SHP77 (cell line): ENCODE data around the gene CHAF1A.

Experiments
- DNase-seq, 2 experiments: peaks; one replicate each; lab custom pipeline; 2025; lab: John Stamatoyannopoulos, UW

Gene CHAF1A

DNA sequence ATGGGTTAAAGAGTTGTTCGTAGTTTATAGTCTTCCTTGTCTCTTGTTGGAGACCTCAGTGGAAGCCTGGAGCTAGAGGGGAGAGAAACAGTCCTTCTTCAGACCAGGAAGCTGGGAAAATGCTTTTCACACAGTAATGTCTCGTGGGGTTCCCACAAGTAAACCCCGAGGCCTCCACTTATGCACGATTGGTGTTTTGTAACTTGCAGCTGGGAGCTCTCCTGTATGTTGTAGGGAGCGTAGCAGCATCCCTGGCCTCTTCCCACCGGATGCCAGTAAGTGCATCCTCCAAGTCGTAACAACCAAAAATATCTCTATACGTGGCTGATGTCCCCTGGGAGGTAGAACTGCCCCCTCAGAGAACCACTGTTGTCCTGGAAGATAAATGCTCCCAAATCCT is 3.5 kb downstream of the CHAF1A start:
- no peak for DNase-seq

DNA sequence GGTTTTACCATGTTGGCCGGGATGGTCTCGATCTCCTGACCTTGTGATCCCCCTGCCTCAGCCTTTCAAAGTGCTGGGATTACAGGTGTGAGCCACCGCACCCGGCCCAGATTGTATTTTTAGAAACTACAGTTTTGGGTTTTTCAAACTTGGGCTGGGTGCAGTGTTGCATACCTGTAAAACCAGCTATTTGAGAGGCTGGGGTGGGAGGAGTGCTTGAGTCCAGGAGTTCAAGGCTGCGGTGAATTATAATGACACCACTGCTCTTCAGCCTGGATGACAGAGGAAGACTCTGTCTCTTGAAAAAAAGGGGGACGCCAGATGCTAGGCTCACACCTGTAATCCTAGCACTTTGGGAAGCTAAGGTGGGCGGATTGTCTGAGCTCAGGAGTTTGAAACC is 4.2 kb downstream of the CHAF1A start:
- no peak for DNase-seq

DNA sequence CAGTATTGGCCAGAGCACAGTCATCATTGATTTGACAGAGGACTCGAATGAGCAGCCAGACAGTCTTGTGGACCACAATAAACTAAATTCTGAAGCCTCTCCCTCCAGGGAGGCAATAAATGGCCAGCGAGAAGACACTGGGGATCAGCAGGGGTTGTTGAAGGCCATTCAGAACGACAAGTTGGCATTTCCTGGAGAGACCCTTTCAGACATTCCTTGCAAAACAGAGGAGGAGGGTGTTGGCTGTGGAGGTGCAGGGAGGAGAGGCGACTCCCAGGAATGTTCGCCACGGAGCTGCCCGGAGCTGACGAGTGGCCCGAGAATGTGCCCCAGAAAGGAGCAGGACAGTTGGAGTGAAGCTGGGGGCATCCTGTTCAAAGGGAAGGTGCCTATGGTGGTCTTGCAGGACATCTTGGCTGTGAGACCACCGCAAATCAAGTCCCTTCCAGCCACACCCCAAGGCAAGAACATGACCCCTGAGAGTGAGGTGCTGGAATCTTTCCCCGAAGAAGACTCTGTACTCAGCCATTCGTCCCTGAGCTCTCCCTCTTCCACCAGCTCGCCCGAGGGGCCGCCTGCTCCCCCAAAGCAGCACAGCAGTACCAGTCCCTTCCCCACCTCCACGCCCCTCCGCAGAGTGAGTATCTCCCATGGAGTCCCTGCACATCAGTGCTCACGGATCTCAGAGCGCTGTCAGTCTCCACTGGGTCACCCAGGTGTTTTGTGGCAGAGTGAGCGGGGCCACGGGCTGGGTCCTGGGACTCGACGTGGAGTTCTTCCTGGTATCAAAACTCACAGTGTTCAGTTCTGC is 6.9 kb downstream of the CHAF1A start:
- DNase-seq = no peak

DNA sequence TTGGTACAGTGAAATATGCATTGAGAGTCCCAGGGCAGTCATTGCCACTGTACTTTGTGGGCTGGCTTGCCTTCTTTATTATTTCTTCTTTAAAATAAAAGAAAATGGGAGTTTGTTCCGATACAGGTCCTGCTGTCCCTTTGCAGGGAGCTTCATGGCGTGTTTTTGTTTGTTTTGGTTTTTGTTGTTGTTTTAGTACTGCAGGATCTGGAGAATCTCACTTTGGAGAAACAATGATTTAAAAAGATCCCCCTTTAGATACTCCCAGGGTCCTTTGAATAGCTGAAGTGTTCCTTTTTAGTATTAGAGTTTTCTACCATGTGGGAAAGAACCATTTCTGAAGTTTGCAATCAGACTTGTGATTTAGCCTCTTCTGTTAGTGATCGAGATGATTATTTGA is 11.1 kb downstream of the CHAF1A start:
- no peak for DNase-seq

DNA sequence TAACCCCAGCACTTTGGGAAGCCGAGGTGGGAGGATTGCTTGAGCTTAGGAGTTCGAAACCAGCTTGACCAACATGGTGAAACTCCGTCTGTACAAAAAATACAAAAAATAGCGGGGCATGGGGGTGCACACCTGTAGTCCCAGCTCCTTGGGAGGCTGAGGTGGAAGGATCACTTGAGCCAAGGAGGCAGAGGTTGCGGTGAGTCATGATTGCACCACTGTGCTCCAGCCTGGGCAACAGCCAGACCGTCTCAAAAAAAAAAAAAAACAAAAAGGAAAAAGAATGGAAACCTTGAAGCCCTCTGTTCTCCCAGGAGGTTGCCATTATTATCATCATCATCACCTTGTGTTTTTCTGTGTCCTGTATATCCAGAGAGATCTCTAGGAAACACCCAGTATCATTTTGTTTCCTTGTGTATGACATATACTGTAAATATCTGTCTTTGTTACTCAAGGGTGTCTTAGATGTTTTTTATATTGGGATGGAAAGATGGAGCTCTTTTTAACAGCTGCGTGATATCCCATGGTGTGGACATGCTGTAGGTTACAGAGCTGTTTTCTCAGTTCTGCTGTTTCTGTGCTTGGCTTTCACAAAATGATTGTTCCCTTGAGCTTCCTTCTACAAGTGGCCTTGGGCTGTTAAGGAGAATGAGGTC is 11.8 kb downstream of the CHAF1A start:
- DNase-seq = no peak

DNA sequence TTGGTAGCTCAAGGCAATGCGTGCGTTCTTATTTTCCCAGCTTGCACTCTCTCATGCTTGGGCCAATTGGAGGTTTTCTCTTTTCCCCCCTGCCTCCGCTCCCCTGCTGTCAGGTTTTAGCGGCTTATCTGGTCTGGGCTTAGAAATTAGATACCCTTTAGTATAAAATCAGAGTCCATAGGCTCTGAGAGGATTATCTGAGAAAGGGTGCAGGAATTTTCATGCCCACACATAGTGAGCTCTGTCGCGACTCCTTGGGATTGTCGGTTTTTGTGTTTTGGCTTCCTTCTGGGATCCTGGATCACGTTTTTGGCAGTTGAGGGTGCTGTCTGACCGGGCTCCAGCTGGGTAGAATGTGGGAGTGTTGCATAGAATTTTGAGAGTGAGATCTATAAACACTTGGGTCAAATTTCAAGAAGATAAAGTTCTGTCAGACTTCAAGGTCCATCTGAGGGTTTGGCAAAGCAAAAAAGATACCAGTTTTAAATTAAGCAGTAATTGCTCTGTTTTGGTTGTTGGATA is 12.4 kb downstream of the CHAF1A start:
- no peak for DNase-seq

DNA sequence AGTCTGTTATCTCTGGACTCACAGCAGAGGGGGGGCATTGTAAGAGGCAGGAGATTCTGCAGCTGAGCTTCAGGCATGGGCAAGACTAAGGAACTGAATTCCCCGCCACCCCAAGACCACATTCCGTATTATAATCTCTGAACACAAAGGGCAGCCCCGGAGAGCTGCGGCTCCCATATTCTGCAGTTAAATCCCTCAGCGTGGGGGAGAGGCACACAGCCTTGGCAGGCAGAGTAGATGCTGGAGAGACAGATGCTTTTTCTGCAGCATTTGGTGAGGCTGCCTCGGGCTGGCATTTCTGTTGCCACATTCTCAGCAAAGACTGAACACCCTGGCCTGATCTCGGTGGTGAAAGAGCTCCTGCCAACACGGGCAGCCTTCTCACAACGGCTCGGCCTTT is 12.9 kb downstream of the CHAF1A start:
- DNase-seq = no peak

DNA sequence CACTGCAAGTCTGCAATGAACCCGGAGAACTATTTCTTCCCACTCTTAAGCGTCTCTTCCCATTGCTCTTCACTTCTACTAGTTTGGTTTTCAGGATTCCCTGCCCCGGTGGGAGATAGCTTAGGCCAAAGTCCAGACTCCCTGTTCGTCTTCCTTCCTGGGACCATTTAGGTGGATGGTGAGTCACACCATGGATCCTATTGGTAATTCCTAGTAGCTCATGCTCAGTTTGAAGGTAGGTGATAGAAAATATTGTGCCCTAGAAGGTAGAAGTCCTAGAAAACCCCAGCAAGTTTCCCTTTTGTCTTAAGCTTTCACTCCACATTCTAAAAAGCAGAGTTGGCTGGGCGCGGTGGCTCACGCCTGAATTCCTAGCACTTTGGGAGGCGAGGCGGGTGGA is 13.8 kb downstream of the CHAF1A start:
- DNase-seq = no peak

DNA sequence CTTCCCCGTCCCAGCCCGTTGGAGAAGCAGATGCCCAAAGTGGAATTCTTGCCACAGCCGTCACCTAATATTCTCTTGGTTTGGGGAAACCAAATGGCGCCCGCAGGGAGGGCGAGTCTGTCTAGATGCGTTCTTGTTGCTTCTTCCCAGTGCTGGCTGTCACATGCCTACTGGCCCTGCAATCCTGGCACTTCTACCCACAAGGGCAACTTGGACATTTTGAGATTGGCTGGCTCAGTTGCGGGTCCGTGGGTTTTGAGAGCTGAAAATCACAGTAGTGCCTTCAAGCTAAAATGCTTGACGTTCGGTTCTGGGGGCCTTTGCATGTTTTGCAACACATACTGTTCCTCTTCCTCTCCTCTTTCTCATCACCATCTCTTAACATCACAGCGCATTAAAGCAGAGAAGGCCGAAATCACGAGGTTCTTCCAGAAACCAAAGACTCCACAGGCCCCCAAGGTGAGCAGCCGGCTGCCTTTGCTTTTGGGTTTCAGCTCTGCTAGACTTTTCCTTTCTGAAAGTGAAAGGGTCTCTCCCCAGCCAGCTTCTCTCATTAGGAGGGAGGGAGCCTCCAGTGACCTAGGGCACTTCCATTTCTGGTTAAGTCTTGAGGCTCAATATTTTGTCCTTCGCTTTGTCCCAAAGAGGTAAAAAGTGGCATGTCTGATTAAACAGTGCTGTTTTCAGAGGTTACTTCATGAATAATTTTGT is 21.1 kb downstream of the CHAF1A start:
- DNase-seq = no peak

DNA sequence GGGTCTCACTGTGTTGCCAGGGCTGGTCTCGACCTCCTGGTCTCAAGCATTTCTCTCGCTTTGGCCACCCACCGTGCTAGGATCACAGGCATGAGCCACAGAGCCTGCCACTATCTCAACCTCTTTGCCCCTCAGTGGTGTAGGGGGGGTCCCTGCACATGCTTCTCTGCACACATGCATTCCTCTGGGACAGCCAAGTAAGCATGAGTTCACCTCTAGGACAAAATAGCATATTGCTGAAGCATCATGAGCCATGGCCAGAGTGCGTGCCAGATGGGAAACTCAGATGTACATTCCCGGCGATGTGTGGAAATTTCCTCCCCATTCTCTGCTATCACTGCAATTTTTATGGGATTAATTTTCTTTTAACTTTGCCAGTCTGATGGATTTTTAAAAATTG is 23.1 kb downstream of the CHAF1A start:
- DNase-seq = no peak

DNA sequence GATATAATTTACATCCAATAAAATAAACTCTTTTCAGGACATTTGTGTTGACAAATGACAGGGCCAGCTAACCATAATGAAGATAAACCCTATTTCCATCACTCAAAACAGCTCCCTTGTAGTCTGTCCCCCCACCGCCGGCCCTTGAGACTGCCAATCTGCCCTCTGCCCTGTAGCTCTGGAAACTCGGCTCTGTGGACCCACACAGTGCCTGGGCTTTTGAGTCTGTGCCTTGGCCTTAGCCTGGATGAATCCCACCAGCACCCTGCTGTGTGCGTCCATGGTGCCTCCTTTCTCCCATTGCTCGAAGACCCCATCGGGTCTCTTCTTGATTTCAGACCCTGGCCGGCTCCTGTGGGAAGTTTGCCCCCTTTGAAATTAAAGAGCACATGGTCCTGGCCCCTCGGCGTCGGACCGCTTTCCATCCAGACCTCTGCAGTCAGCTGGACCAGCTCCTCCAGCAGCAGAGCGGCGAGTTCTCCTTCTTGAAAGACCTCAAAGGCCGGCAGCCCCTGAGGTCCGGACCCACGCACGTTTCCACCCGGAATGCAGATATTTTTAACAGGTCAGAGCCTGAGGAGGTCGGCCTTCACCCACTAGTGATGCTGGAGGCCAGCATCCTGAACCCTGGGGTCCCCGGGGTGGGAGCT is 26.0 kb downstream of the CHAF1A start:
- DNase-seq = no peak

DNA sequence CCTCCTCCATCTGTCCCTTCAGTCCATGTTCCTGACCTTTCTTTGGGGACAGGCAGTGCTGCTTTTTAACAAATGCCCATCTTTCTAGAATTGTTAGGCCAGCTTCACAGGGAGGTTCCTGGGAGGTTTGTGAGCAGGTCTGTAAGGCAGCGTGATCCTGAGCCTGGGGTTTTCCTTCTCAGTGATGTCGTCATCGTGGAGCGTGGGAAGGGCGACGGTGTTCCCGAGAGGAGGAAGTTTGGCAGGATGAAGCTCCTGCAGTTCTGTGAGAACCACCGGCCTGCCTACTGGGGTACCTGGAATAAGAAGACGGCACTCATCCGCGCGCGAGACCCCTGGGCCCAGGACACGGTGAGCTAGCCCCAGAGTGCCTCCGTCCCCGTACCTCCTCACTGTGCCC is 26.8 kb downstream of the CHAF1A start:
- DNase-seq = no peak

DNA sequence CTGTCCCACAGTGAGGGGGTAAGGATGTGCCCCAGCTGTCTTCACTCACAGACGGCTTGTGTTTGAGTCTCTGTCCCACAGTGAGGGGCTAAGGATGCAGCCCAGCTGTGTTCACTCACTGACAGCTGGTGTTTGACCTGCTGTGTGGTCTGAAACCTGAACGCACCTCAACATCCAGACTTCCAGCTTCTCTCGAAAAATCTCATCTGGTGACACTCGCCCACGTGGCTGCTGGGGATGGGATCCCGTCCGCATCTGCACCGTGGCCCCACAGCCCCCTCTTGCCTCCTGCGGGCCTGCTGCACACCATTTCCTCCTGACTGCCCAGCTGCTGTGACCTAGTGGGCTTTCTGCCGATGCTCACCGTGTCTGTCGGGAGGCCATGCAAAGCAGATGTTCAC is 27.3 kb downstream of the CHAF1A start:
- DNase-seq = no peak

DNA sequence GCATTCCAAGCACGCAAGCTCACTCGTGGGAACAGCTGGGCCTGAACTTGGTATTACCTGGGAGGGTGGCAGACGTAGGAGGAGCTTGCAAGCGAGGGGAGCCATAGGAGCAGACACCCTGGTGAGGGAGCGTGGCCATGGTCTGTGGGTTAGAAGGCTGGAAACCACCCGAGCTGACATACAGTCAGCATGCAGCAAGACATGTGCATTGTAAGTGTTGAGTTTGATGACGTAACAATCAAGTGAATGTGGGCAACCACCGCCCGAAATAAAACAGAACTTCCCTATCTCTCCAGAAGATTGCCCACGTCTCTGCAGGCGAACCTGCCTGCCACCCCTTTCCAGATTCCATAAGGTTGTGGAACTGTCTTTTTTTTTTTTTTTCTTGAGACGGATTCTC is 28.3 kb downstream of the CHAF1A start:
- no peak for DNase-seq

DNA sequence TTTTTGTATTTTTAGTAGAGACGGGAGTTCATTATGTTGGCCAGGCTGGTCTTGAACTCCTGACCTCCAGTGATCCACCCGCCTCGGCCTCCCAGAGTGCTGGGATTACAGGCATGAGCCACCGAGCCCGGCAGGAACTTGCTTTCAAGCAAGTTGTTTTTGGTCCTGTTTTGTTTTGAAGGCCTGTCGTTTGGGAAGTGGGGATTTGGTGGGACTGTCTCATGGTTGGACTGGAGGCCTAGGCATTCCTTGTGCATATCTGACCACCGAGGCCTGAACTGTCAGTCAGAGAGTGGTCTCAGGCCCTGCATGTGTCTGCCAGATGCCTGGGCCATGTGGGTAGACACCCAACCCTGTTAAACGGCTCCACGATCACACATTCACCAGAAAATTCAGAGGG is 28.9 kb downstream of the CHAF1A start:
- no peak for DNase-seq

DNA sequence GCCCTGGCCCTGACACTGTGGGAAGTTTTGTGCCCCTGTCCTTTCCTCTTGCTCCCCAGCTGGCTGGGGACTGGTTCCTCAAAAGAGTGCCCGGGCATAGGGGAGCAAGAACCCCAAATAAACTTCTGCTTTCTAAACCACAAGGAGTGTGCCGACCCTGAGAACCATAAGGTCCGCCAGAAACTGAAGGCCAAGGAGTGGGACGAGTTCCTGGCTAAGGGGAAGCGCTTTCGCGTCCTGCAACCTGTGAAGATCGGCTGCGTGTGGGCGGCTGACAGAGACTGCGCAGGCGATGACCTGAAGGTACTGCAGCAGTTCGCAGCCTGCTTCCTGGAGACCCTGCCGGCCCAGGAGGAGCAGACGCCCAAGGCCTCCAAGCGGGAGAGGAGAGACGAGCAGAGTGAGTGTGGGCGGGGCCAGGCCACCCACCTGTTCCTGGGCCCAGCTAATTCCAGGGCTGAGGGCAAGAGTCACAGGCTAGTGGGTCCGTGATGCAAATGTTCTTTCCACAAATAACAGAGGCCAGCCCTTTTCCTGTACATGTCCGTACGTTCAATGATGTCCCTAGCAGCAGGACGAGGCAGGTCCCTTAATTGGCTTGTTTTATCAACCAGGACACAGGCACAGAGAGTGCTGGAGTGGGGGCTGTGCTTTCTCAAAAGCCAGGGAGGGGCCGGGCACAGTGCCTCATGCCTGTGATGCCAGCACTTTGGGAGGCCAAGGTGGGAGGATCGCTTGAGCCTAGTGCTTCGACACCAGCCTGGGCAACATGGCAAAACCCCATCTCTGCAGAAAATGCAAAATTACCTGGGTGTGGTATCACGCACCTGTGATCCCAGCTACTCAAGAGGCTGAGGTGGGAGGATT is 29.6 kb downstream of the CHAF1A start:
- no peak for DNase-seq

DNA sequence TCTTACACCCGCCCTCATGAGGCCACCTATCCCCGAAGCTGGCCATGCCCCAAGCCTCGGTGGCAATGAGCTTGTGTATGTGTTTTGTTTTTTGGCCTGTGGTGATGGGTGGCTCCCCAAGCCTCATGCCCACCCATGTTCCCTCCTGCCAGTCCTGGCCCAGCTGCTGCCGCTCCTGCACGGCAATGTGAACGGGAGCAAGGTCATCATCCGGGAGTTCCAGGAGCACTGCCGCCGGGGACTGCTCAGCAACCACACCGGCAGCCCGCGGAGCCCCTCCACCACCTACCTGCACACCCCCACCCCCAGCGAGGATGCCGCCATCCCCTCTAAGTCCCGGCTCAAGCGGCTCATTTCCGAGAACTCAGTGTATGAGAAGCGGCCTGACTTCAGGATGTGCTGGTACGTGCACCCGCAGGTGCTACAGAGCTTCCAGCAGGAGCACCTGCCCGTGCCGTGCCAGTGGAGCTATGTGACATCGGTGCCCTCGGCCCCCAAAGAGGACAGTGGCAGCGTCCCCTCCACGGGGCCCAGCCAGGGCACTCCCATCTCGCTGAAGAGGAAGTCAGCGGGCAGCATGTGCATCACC is 30.6 kb downstream of the CHAF1A start:
- DNase-seq = no peak

DNA sequence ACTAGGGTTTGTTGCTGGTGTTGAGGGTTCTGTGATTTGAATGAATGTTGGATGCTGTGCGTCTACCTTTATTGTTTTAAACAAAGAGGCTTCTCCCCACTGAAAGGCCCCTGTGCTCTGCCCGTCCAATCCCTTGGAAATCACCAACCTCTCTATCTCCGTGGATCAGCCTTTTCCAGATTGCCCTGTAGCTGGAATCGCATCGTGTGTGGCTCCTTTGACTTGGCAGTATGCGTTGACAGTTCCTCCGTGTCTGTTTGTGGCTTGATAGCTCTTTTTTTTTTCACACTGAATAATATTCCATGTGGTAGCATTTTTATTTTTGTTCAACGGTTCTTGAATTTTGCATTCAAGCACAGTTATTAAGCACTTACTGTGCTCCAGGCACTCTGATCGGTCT is 32.0 kb downstream of the CHAF1A start:
- no peak for DNase-seq

DNA sequence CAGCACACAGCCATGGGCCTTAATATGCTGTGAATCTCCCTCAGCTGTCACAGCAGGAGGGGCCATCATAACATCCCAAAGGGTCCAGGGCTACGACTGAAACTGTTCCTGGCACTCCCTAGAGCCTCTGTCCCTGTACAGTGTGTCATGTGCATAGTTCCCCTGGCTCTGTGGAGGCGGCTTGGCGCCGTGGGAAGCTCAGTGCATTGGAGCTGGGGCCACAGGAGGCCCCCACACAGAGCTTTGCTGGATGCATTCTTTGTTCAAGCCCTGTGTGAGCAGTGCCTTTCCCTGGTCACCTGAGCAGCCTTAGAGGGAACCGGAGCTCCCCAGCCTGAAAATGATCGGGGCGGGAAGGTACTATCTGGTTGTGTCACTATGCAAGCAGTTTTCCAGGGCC is 33.8 kb downstream of the CHAF1A start:
- DNase-seq = no peak

DNA sequence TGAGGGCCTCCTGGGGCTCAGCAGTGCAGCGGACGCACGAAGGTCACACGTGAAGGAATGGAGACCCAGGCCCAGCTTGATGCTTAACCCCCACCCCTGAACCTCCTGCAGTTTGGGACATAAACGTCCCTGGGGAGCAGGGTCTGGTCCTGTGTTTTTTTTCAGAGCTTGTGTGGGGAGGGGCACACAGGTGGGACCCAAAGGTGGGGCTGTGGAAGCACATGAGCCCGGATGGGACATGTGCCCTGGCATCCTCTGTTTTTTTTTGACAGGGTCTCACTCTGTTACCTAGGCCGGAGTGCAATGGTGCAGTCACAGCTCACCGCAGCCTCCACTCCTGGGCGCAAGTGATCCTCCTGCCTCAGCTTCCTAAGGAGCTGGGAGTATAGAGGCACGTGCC is 34.7 kb downstream of the CHAF1A start:
- no peak for DNase-seq

DNA sequence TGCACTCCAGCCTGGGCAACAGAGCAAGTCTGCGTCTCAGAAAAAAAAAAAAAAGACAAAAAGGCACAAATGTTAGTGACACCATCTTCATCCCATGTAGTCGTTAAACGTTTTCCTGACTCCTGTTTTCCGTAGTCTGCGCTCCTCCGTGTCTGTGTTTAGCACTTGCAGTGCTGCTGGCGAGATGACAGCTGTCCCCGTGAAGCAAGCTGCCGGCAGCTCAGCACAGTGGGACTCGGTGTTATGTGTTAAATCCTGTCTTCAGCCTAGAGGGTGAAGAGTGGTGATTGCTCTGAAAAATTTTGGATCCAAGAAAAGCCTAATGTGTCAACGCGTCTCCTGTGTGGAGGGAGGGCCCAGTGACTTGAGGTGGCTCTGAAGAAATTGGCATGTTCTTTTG is 36.8 kb downstream of the CHAF1A start:
- no peak for DNase-seq
